Measurements from ENCODE around the gene IQSEC1.

Gene IQSEC1

DNA sequence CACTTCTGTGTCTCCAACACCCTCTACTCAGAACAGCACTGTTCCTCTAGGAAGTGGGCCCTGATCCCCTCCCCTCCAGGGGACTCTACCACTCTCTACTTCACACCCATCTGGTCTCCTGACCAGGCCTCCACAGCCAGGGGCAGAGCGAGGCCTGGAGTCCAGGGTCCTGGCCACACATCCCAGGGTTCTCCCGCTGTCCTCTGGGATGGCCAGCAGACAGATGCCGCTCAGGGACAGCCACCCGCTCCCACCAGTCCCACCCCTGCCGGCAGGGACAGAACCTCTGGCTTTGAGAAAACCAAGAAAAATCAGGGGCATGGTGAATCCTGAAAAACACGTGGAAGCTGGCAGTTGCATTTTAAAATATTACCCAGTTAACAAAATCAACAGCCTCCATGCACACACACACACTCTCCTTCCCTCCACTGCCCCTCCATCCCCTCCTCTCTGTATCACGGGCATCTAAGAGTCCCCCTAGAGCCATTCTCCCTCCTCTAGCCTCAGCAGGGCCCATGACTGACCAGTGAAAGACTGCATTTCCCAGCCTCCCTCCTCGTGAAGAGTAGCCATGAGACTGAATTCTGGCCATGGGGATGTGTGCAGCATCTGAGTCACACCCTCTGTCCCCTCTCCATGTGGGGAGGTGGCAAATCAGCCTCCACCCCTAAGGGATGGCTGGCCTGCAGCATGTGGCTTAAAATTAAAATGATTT lies 32.1 kb upstream of the IQSEC1 start:
- H3K9me3 ChIP-seq (ENCODE audit: control insufficient read depth in 1 of 2, low read length in 2 of 2) = no peaks in the 10 kb centered on the region
- no peaks in the 10 kb centered on the region for H3K4me1 ChIP-seq (ENCODE audit: control insufficient read depth in 1 of 2, insufficient read depth in 2 of 2, low read length in 2 of 2)
- no peak overlapping the region for H3K4me3 ChIP-seq (ENCODE audit: low read depth in 1 of 2, low read length in 2 of 2)
- no peaks in the 10 kb centered on the region for H3K36me3 ChIP-seq (ENCODE audit: control insufficient read depth in 1 of 2, insufficient read depth in 2 of 2, low read length in 2 of 2)
- no peak overlapping the region for H3K27ac ChIP-seq (ENCODE audit: low read length)
- H3K27me3 ChIP-seq (ENCODE audit: low read depth, low read length) = no peaks in the 10 kb centered on the region

DNA sequence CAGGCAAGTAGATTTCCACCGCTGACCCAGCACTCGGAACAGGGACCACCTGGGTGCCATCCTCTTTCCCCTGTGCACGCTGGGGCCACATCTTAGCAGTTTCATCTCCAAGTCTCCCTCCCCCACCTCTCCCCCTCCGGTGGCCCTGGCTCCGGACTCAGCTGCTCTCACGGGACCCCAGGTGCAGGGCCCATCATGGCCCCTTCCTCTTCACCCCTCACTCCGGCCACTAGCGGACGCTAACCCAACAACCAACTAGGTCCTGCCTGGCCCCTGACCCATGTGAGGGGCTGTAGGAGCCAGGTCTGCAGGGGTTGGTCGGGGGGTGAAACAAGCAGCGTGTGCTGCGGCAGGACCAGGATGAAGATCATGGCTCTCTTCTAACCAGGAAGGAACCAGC lies 31.3 kb upstream of the IQSEC1 start:
- Histone ChIP-seq H3K27ac (ENCODE audit: low read length) (no peak overlapping the region), H3K27me3 (ENCODE audit: low read depth, low read length) (no peaks in the 10 kb centered on the region), H3K4me3 (ENCODE audit: low read depth in 1 of 2, low read length in 2 of 2) (no peak overlapping the region), H3K36me3 (ENCODE audit: control insufficient read depth in 1 of 2, insufficient read depth in 2 of 2, low read length in 2 of 2) (no peaks in the 10 kb centered on the region), H3K4me1 (ENCODE audit: control insufficient read depth in 1 of 2, insufficient read depth in 2 of 2, low read length in 2 of 2) (no peaks in the 10 kb centered on the region), H3K9me3 (ENCODE audit: control insufficient read depth in 1 of 2, low read length in 2 of 2) (no peaks in the 10 kb centered on the region)

DNA sequence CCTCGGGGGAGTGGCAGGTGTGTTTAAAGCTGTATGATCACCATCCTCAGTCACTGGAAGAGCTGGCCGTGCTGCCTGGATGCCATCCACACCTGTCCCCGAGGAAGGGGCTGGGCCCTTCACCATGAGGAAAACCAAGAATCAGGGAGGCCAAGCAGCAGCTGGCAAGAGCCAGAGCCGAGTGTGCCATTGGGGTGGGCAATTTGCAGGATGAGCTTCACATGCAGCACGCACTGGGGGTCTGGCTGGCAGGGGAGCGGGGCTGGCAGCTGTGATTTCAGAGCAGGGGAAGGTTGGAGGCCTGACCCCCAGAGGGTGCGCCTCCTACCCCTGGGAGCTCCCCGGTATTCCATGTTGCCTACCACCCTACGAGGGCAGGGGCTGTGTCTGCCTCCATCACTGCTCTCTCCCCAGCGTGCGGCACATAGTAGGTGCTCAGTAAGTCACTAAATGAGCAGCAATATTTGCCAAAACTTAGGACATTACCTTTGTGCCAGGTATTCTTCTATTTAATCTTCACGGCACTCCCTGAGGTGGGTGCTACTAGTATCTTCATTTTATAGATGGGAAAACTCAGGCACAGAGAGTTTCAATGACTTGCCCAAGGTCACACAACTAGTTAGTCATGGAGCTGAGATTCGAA lies 30.3 kb upstream of the IQSEC1 start:
- Histone ChIP-seq H3K9me3 (ENCODE audit: control insufficient read depth in 1 of 2, low read length in 2 of 2) (no peaks in the 10 kb centered on the region), H3K4me3 (ENCODE audit: low read depth in 1 of 2, low read length in 2 of 2) (no peak overlapping the region), H3K36me3 (ENCODE audit: control insufficient read depth in 1 of 2, insufficient read depth in 2 of 2, low read length in 2 of 2) (no peaks in the 10 kb centered on the region), H3K4me1 (ENCODE audit: control insufficient read depth in 1 of 2, insufficient read depth in 2 of 2, low read length in 2 of 2) (no peaks in the 10 kb centered on the region), H3K27me3 (ENCODE audit: low read depth, low read length) (no peaks in the 10 kb centered on the region), H3K27ac (ENCODE audit: low read length) (no peak overlapping the region)

DNA sequence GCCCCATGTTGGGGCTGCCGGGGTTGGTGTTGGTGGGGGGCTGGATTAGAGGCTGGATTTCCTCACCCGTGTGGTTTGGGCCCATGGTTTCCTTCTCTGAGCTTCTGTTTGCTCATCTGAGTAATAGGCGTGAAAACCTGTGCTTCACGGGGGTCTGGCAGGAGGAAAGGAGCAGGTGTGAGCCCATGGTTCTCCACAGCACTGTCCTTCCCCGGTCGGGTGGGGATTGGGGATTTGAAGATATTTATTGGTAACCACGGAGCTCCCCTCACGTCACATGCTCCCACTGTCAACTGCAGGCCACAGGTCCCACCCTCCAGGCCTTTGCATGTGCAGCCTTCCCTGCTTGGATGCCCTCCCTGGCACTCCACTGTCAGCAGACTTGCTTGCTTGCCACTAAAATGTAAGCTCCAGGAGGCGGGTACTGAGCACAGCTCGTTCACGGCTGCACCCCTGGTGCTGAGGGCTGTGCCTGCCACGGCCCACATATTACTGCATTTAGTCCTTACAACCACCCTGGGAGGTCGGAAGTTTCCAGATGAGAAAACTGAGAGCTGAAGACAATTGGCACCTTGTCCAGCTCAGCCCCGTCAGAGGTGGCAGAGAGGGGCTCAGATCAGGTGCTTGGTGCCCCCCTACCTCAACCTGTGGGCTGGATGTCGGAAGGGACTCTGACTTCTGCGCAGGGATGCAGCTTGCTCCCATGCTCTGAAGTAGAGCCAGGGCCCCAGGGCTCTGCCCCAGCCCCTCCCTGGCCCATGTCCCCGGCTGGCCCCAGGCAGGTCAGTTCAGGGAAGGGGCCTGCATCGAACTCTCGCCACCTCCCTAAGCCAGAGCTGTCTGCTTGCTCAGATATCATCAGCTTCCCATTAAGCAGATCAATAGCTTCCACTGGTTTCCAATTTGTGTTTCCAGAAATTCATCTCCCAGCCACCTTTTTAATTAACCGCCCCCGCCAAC lies 29.4 kb upstream of the IQSEC1 start:
- H3K27ac ChIP-seq (ENCODE audit: low read length) = no peak overlapping the region

DNA sequence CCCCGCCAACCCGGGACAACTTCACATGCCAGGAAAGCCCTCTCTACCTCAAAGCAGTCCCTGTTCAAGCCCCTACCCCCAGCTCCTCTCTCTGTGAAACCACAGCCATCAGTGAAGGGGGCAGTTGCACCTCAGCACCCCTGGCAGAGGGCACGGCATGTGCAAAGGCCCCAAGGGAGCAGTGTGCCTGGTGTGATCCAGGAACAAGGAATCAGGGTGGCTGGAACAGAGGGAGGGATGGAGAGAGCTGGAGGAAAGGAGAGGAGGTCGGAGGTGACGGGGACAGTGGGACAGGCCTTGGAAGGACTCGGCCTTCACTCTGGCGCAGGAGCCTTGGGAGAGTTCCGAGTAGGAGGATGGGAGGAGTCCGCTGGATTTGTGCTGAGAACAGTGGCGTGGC lies 26.5 kb upstream of the IQSEC1 start:
- no peak overlapping the region for H3K27ac ChIP-seq (ENCODE audit: low read length)
- no peak overlapping the region for H3K4me3 ChIP-seq (ENCODE audit: low read depth in 1 of 2, low read length in 2 of 2)
- no peaks in the 10 kb centered on the region for H3K27me3 ChIP-seq (ENCODE audit: low read depth, low read length)
- H3K4me1 ChIP-seq (ENCODE audit: control insufficient read depth in 1 of 2, insufficient read depth in 2 of 2, low read length in 2 of 2) = no peaks in the 10 kb centered on the region
- no peaks in the 10 kb centered on the region for H3K36me3 ChIP-seq (ENCODE audit: control insufficient read depth in 1 of 2, insufficient read depth in 2 of 2, low read length in 2 of 2)
- no peaks in the 10 kb centered on the region for H3K9me3 ChIP-seq (ENCODE audit: control insufficient read depth in 1 of 2, low read length in 2 of 2)

More for the DNA sequence above, 29.4 kb upstream of the IQSEC1 start:
- no peaks in the 10 kb centered on the region for H3K9me3 ChIP-seq (ENCODE audit: control insufficient read depth in 1 of 2, low read length in 2 of 2)
- no peaks in the 10 kb centered on the region for H3K36me3 ChIP-seq (ENCODE audit: control insufficient read depth in 1 of 2, insufficient read depth in 2 of 2, low read length in 2 of 2)
- no peaks in the 10 kb centered on the region for H3K27me3 ChIP-seq (ENCODE audit: low read depth, low read length)
- H3K4me3 ChIP-seq (ENCODE audit: low read depth in 1 of 2, low read length in 2 of 2) = no peak overlapping the region
- no peaks in the 10 kb centered on the region for H3K4me1 ChIP-seq (ENCODE audit: control insufficient read depth in 1 of 2, insufficient read depth in 2 of 2, low read length in 2 of 2)

DNA sequence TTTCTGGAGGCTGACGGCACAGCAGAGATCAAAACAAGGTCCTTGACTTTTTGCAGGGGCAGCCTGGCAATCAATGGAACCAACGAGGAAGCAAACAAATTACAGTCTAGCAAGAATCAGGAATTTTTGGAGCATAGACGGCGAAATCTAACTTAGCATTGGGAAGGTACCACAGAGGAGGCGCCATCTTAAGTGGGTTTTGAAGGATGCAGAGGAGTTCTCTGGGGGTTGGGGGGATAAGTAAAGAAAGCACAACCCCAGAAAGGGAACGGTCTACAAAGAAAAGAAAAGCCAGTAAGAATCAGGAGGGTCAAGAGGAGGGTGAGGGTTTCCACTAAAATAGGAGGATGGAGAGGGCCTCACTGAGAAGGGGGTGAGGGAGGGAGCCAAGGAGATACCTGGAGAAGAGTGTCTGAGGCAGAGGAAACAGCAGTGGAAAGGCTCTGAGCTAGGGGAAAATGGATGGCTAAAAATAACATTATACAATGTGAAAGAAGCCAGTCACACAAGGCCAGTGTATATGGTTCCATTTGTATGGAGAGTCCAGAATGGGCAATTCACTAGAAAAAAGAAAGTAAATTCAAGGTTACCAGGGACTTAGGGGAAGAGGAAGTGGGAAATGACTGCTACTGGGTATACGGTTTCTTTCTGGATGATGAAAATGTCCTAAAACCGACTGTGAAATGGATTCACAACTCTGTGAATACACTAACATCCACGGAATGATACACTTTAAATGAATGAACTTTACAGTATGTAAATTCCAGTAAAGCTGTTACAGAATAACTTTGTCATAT lies 25.2 kb upstream of the IQSEC1 start:
- Histone ChIP-seq H3K9me3 (ENCODE audit: control insufficient read depth in 1 of 2, low read length in 2 of 2) (no peaks in the 10 kb centered on the region), H3K27ac (ENCODE audit: low read length) (no peak overlapping the region), H3K36me3 (ENCODE audit: control insufficient read depth in 1 of 2, insufficient read depth in 2 of 2, low read length in 2 of 2) (no peaks in the 10 kb centered on the region), H3K4me1 (ENCODE audit: control insufficient read depth in 1 of 2, insufficient read depth in 2 of 2, low read length in 2 of 2) (no peaks in the 10 kb centered on the region), H3K4me3 (ENCODE audit: low read depth in 1 of 2, low read length in 2 of 2) (no peak overlapping the region), H3K27me3 (ENCODE audit: low read depth, low read length) (no peaks in the 10 kb centered on the region)

DNA sequence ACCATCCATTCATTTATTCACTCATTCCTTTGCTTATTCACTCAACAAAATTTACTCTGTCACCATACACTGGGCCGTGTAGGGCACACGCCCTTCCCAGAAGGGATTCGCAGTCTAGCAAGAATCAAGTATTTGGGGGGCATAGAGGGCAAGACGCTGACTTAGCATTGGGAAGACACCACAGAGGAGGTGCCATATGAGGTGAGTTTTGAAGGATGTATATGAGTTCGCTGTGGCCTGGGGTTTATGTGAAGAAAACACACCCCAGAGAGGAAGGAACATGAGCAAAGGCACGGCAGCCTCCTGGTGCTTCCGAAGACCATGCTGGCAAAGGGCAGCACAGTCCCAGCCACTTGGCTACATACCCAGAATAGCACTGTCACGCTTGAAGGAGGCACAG lies 23.1 kb upstream of the IQSEC1 start:
- Histone ChIP-seq H3K27me3 (ENCODE audit: low read depth, low read length) (no peaks in the 10 kb centered on the region), H3K36me3 (ENCODE audit: control insufficient read depth in 1 of 2, insufficient read depth in 2 of 2, low read length in 2 of 2) (no peaks in the 10 kb centered on the region), H3K27ac (ENCODE audit: low read length) (no peak overlapping the region), H3K9me3 (ENCODE audit: control insufficient read depth in 1 of 2, low read length in 2 of 2) (no peaks in the 10 kb centered on the region), H3K4me1 (ENCODE audit: control insufficient read depth in 1 of 2, insufficient read depth in 2 of 2, low read length in 2 of 2) (no peaks in the 10 kb centered on the region), H3K4me3 (ENCODE audit: low read depth in 1 of 2, low read length in 2 of 2) (no peak overlapping the region)

DNA sequence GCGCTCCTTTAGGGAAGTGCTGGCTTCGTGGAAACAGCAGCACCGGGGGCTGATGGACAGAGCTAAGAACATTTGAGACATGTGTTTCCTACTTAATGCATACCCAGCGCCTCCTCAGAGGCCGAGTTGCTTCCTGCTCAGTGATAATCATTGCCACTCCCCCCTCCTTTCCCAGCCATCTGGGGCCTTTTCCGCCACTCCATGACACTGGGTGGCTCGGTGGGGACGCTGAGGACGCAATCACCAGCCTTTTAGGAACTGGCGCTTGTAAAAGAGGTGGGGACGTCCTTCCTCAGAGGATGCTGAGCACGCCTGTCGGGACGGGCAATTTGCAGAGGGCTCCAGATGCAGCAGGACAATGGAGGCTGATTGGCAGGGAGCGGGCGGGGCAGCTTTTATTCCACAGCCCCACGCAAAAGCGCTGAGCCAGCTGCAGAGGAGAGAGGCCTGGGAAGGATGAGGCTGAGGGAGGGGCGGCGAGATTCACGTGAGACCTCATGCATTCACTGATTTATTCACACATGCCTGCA lies 22.2 kb upstream of the IQSEC1 start:
- Histone ChIP-seq H3K4me1 (ENCODE audit: control insufficient read depth in 1 of 2, insufficient read depth in 2 of 2, low read length in 2 of 2) (no peaks in the 10 kb centered on the region), H3K4me3 (ENCODE audit: low read depth in 1 of 2, low read length in 2 of 2) (no peak overlapping the region), H3K9me3 (ENCODE audit: control insufficient read depth in 1 of 2, low read length in 2 of 2) (no peaks in the 10 kb centered on the region), H3K27me3 (ENCODE audit: low read depth, low read length) (no peaks in the 10 kb centered on the region), H3K36me3 (ENCODE audit: control insufficient read depth in 1 of 2, insufficient read depth in 2 of 2, low read length in 2 of 2) (no peaks in the 10 kb centered on the region), H3K27ac (ENCODE audit: low read length) (no peak overlapping the region)

DNA sequence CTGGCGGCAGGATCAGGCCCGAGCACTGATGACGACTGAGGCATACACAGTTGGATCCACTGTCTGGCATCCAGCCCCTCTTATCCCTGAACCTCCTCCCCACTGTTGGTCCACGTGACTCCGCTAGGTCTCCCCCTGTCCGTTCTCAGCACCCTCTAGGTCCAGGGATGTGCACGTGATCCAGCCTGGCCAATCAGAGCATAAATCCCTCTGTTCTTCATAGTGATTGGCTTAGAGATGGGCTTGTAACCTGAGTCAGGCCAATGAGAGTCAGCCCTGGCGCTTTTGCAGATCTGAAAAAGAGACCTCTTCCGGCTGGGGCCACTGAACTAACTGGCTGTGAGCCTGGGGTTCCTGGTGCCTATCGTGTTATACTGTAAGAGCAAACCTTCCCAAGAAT lies 20.5 kb upstream of the IQSEC1 start:
- Histone ChIP-seq H3K27ac (ENCODE audit: low read length) (no peak overlapping the region), H3K4me1 (ENCODE audit: control insufficient read depth in 1 of 2, insufficient read depth in 2 of 2, low read length in 2 of 2) (no peaks in the 10 kb centered on the region), H3K9me3 (ENCODE audit: control insufficient read depth in 1 of 2, low read length in 2 of 2) (no peaks in the 10 kb centered on the region), H3K4me3 (ENCODE audit: low read depth in 1 of 2, low read length in 2 of 2) (no peak overlapping the region), H3K27me3 (ENCODE audit: low read depth, low read length) (no peaks in the 10 kb centered on the region), H3K36me3 (ENCODE audit: control insufficient read depth in 1 of 2, insufficient read depth in 2 of 2, low read length in 2 of 2) (no peaks in the 10 kb centered on the region)

DNA sequence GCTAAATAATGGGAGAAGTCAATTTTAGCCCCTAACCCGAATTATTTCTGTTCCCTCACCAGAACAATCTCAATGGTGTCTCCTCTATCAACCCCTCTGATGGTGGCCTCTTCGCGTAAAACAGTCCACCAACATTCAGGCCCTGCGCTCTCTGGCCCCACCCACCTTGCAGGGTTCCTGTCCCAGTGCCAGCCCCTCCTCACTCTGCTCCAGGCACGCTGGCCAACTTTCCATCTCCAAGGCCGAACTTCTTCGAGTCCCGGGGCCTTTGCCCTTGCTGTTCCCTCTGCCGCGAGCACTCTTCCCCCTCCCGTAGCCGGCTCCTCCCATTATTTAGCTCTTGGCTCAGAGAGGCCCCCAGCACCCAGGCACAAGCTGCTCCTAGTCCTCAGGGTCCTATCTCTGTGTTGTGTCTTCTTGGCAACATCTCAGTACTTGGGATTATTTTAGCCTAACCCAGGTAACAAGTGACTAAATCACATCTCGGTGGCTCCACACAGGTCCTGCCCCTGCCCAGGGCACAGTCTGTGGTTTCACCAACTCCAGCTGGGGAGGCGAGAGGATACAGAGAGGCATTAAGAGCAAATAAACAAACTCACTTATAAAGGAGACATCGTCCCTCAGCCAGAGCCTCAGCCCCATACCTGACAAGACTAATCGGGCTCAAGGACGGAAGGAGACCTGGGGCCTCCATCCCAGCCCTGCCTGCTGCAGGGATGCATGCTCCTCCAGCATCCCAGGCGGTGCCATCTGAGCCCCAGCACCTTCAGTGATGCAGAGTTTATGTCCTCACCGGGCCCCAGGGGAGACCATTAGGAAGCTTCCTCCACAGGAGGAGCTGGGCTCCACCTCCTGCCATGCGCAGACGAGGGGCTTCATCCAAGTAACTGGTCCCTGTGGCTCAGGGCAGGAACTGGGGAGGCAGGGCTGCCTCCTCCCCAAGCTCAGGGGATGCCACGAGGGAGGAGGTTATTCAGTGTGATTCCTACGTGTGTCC lies 19.7 kb upstream of the IQSEC1 start:
- H3K9me3 ChIP-seq (ENCODE audit: control insufficient read depth in 1 of 2, low read length in 2 of 2) = no peaks in the 10 kb centered on the region
- no peaks in the 10 kb centered on the region for H3K4me1 ChIP-seq (ENCODE audit: control insufficient read depth in 1 of 2, insufficient read depth in 2 of 2, low read length in 2 of 2)
- no peak overlapping the region for H3K27ac ChIP-seq (ENCODE audit: low read length)
- H3K4me3 ChIP-seq (ENCODE audit: low read depth in 1 of 2, low read length in 2 of 2) = no peak overlapping the region
- H3K27me3 ChIP-seq (ENCODE audit: low read depth, low read length) = no peaks in the 10 kb centered on the region
- no peaks in the 10 kb centered on the region for H3K36me3 ChIP-seq (ENCODE audit: control insufficient read depth in 1 of 2, insufficient read depth in 2 of 2, low read length in 2 of 2)
